HG02642 (cell line): Measurements from ENCODE around the gene FBXO45.
"Not testable (repeated sequence)": the region's sequence is repeated elsewhere in the genome, so short reads cannot be mapped to it uniquely, and the experiment has no call there.

ENCODE experiments used
- ATAC-seq: cut with Tn5 transposase; IDR thresholded peaks from one replicate; pipeline ENCODE4 v1.9.1; 2021; ENCODE audit warnings: mild to moderate bottlenecking; ENCODE audit not compliant: unreplicated experiment, poor library complexity

The FBXO45 gene

GRCh38 chr3:196611761-196612483, 43.5 kb downstream of the FBXO45 start:
- ATAC-seq = no peak

DNA sequence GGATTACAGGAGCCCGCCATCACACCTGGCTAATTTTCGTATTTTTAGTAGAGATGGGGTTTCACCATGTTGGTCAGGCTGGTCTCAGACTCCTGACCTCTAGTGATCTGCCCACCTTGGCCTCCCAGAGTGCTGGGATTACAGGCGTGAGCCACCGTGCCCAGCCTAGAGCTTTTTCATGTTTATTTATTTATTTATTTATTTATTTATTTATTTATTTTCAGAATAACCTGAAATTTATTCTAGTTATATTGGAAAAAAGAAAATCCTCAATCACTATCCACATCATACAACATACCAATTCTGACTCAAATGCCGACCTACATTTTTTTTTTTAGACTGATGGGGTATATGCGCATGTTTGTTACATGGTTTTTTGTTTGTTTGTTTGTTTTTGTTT, 46.8 kb downstream of the FBXO45 start:
- ATAC-seq = not testable (repeated sequence)

- ATAC-seq = no peak
Measured at GRCh38 chr3:196617256-196617655, 48.8 kb downstream of the FBXO45 start.

- no peak for ATAC-seq
Measured at GRCh38 chr3:196619223-196619622, 50.8 kb downstream of the FBXO45 start.

DNA sequence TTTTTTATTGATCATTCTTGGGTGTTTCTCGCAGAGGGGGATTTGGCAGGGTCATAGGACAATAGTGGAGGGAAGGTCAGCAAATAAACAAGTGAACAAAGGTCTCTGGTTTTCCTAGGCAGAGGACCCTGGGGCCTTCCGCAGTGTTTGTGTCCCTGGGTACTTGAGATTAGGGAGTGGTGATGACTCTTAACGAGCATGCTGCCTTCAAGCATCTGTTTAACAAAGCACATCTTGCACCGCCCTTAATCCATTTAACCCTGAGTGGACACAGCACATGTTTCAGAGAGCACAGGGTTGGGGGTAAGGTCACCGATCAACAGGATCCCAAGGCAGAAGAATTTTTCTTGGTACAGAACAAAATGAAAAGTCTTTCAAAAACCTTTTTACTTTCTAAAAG, 51.2 kb downstream of the FBXO45 start:
- not testable (repeated sequence) for ATAC-seq

- peak; percentile 70 for ATAC-seq
Measured at GRCh38 chr3:196620161-196620604, 51.7 kb downstream of the FBXO45 start.

- ATAC-seq = no peak
Measured at GRCh38 chr3:196620684-196621083, 52.2 kb downstream of the FBXO45 start.

DNA sequence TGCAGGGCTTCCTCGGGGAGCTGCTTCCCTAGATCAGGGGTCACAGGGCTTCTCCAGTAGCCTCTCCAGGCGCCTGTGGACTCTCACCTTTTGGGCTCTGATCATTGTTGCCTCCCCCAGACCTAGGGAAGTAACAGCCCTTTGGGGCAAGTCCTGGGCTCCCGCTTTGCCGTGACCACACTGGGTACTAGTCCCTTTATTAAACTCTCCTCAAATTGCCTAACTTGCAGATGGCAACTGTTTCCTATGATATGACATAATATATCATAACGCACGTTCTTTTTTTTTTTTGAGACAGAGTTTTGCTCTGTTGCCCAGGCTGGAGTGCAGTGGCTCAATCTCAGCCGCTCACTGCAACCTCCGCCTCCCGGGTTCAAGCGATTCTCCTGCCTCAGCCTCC, 53.2 kb downstream of the FBXO45 start:
- ATAC-seq = no peak

DNA sequence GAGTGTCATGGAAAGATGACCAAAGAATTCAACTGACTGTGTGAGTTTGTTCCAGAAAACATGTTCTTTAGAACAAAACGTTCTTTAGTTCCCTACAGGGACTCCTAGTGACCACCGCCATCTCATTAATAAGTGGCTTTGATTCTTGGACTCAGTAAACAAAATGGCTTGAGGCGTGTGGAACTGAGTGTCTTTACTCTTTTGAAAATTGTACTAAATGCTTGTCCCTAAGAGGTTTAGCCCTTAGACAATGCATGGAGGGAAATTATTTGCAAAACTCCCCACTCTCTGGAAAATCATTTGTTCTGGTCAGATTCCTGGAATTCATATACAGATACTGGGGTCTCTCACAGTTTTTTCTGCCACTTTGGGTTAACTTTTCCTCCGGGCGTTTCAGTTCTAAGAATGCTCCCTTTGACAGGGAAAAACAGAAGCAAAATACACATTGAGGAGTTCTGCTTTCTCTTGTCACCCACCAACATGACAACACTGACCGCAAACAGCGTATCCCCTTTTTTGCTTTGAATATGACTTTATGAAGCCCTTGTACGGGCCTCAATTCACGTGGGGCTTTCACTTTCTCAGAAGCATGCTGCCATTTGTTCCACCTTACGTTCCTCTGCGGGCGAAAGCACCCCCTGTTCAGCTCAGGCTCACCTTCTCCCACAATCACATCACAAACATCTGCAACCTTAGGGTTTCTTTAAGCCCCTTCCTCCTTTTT, 55.8 kb downstream of the FBXO45 start:
- ATAC-seq = no peak

- ATAC-seq = no peak
Measured at GRCh38 chr3:196624907-196625306, 56.4 kb downstream of the FBXO45 start.

DNA sequence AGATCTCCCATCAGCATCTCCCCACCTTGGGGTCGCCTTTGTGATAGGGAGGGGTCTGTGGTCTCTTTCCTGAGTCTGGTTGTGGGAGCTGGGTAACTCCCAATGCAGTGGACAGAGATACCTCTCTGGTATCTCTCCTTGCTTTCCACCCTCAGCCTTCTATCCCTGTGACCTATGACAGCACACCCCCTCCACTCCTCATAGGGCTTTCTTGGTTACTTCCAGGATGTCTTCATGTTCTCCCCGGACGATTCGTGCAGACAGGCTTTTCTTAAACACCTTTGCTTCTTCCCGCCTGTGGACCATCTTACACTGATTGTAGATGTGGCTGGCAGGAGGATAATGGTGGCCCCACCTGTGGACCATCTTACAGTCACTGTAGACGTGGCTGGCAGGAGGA, 56.9 kb downstream of the FBXO45 start:
- no peak for ATAC-seq

DNA sequence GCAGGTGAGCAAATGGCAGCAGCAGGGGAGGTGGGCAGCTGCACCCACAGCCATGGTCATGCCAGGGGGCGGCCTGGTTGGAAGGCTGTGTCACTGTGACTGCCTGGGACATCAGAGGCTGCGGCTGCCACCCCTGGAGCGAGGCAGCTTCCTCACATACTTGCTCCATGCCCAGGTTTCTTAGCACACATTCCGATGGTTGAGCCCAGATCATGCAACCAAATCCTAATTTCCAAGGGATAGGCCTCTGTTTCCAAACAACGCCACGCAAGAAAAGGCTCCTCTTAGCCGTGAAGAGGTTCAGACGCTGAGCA, 59.4 kb downstream of the FBXO45 start:
- no peak for ATAC-seq

DNA sequence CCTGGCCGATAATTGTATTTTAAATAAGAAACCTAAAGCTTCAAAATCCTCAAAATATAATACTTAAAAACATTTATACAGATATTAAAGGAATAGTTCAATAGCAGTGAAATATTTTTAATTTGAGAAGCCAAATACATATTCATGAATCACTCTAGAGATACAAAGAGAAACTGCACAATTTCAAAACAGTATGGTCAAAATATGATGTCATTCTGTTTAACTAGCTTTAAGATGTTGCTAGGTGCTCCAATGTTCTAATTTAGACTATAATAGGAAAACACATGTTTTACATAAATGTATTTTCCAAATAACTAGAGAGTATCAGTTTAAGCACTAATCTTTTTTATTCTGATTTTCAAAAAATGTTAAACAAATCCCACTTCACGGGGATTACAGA, 60.8 kb downstream of the FBXO45 start:
- ATAC-seq = no peak

DNA sequence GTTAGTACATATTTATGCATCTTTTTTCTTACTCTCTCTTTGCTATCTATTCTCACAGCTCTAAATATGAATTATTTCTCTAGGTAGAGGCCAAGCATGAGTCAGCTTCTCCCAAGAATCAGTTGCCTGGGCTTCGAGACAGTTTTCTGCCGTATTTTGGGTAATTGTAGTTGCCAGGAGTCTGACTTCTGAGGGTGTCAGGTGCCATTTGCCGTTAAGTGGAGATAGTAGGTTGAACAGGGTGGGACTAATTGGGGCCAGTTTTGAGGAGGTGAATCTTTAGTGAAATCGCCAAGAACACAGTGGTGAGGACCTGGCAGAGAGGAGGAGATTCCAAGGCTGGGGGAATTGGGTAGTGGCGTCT, 63.2 kb downstream of the FBXO45 start:
- no peak for ATAC-seq

- ATAC-seq = peak; percentile 82
Measured at GRCh38 chr3:196632046-196632751, 63.7 kb downstream of the FBXO45 start.

DNA sequence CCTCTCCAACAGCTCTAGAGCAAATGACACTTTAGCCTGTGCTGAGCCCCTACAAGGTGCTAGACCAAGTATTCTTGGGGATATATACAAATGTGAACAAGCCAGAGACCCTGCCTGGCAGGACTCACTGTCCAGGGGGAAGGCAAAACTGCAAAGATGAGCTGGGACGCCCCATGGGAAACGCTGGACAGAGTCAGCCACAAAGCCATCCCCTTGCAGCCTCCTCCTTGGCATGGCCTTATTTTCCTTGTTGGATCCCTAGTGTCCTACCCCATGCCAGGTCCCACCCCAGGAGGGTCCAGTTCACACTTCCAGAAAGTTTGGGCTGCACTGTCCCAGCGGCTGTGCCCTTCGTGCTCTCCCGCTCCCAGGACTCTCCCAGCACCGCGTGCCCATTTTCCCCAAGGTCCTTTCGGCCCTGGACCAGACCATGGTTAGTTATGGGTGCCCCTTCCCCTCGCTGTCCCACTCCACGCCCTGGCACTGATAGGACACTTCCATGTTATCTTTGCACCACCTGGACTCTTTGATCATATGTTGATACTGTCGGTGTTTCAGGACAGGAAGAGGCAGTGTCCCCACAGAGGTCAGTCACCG, 65.2 kb downstream of the FBXO45 start:
- no peak for ATAC-seq

GRCh38 chr3:196634224-196634623, 65.8 kb downstream of the FBXO45 start:
- no peak for ATAC-seq

DNA sequence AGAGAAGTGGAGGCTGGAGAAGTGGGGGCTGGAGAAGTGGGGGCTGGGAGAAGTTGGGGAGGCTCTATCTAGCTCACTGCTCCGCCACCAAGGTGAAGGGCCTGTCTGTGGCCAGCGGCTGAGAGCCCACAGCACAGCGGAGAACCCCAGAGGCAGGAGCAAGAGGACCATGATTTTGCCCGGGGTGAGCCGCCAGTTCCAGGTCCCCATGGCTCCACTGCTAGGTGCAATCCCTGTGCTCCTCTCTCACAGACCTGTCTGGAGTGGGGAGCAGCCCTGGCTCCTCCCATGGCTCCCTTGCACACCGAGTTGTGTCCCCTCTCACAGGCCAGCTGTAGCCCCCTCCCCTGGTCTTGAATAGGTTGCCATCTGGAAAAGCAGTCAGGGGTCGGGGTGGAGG, 66.4 kb downstream of the FBXO45 start:
- no peak for ATAC-seq

- ATAC-seq = no peak
Measured at GRCh38 chr3:196636369-196637349, 68.2 kb downstream of the FBXO45 start.

- not testable (repeated sequence) for ATAC-seq
Measured at GRCh38 chr3:196637941-196638340, 69.5 kb downstream of the FBXO45 start.
